A549 (cell line): ENCODE measurements around the gene MAML2. TPM values are rescaled to one million over a fixed set of nuclear protein-coding genes. Genes with fewer than 3 reads are reported as not detected.
A peak's percentile ranks its signal among the peaks of the same experiment; 100 is the strongest.

Experiments used
- ATAC-seq, 2 experiments: fragments of 200-7000 bp in 1 of 2; fragments of >200 bp in 1 of 2; cut with Nextera tagmentation in 1 of 2; cut with Tn5 transposase in 1 of 2; 3 replicates each; pipeline versions ENCODE4 v1.8.0 to v1.9.1; 2018 to 2020; ENCODE audit warnings: mild to moderate bottlenecking in 1 of 2, moderate library complexity in 1 of 2
- CTCF ChIA-PET: fragments of 300-600 bp; sonication (Branson Sonifier 250); formaldehyde crosslinking; extraction: SDS; loops from one replicate; lab custom pipeline; 2021; ENCODE audit warnings: antibody characterized with exemption, inconsistent platforms; lab: Yijun Ruan, JAX
- POLR2A ChIA-PET: fragments of 350-600 bp; formaldehyde crosslinking; extraction: SDS; loops from one replicate; lab custom pipeline; 2021; ENCODE audit warnings: antibody characterized with exemption, inconsistent platforms; lab: Yijun Ruan, JAX
- DNase-seq, 2 experiments: peaks; one replicate each; pipeline versions ENCODE4 v3.0.0 to v3.0.0-alpha.2; 2011 to 2016; ENCODE audit warnings: low read depth in 1 of 2, low spot score in 1 of 2
- FAIRE-seq: peaks from 2 replicates; lab custom pipeline; 2011; peaks lifted over from hg19 to GRCh38; lab: Jason Lieb, UNC
- H3K27ac ChIP-seq, 2 experiments: fragments of >200 bp; sonication (Bioruptor Twin); formaldehyde crosslinking; 3 replicates each; pipeline ENCODE4 v1.5.1; 2016 to 2017
- H3K4me1 ChIP-seq: fragments of >200 bp; sonication (Bioruptor Twin); formaldehyde crosslinking; 3 replicates; pipeline ENCODE4 v1.6.1; 2016
- H3K4me2 ChIP-seq: fragments of >200 bp; sonication (Bioruptor Twin); formaldehyde crosslinking; 3 replicates; pipeline ENCODE4 v1.6.1; 2016
- H3K4me3 ChIP-seq: fragments of >200 bp; sonication (Bioruptor Twin); formaldehyde crosslinking; 3 replicates; pipeline ENCODE4 v1.5.1; 2016
- H3K9me3 ChIP-seq: fragments of >200 bp; sonication (Bioruptor Twin); formaldehyde crosslinking; 3 replicates; pipeline ENCODE4 v1.6.1; 2016
- BHLHE40 ChIP-seq: IDR thresholded peaks from 2 replicates; pipeline ENCODE4 v1.6.1; 2012; ENCODE audit warnings: low read depth, low read length, inconsistent platforms
- FOSL2 ChIP-seq, 2 experiments: fragments of 450-650 bp in 1 of 2; fragments of >200 bp in 1 of 2; sonication (Bioruptor Twin) in 1 of 2; formaldehyde crosslinking; IDR thresholded peaks; 2 replicates each; pipeline versions ENCODE4 v1.5.0 to v1.6.1; 2016 to 2020; ENCODE audit warnings: mild to moderate bottlenecking in 1 of 2, moderate library complexity in 1 of 2
- HEYL ChIP-seq: fragments of 250-450 bp; sonication (Bioruptor Pico); IDR thresholded peaks from 2 replicates; pipeline ENCODE4 v1.8.0; 2021; ENCODE audit warnings: mild to moderate bottlenecking, moderate library complexity
- HOXA7 ChIP-seq: fragments of 250-450 bp; sonication (Bioruptor Pico); IDR thresholded peaks from 2 replicates; pipeline ENCODE4 v1.5.0; 2020; ENCODE audit warnings: mild to moderate bottlenecking, moderate library complexity
- MAFK ChIP-seq: fragments of 450-650 bp; IDR thresholded peaks from 2 replicates; pipeline ENCODE4 v1.6.1; 2014; ENCODE audit not compliant: partially characterized antibody
- NR3C1 ChIP-seq: fragments of >200 bp; sonication (Bioruptor Twin); formaldehyde crosslinking; IDR thresholded peaks from 3 replicates; pipeline ENCODE4 v1.6.1; 2017
- RAD21 ChIP-seq, 2 experiments: fragments of >200 bp in 1 of 2; sonication (Bioruptor Twin) in 1 of 2; formaldehyde crosslinking in 1 of 2; IDR thresholded peaks in 1 of 2; conservative IDR thresholded peaks in 1 of 2; 2 replicates in 1 of 2; 3 replicates in 1 of 2; pipeline ENCODE4 v1.6.1; 2012 to 2018; ENCODE audit warnings: inconsistent platforms in 1 of 2
- SMC3 ChIP-seq: fragments of >200 bp; sonication (Bioruptor Twin); formaldehyde crosslinking; IDR thresholded peaks from 3 replicates; pipeline ENCODE4 v1.6.1; 2018; ENCODE audit warnings: inconsistent platforms
- ZFP36 ChIP-seq: fragments of 450-650 bp; IDR thresholded peaks from 2 replicates; pipeline ENCODE4 v1.6.1; 2014; ENCODE audit warnings: borderline replicate concordance; ENCODE audit not compliant: partially characterized antibody
- WGBS: methylation state at CpG from one replicate; pipeline ENCODE4 v1.1.6; 2017; ENCODE audit errors: missing lambda C conversion rate; 5-methylcytosine and 5-hydroxymethylcytosine counted together
- polyA plus RNA-seq, 4 experiments: library from polyadenylated mRNA; depleted of rRNA in 3 of 4; stranded (reverse); fragments of >200 nt; fragmentation: RNase III in 1 of 4; extraction: RNeasy Plus Mini Kit Qiagen cat#74134 plus additional on column Dnase treatment in 1 of 4; gene quantifications; 2 replicates in 3 of 4; 3 replicates in 1 of 4; pipeline ENCODE4 v1.2.3, GENCODE V29; 2011 to 2017
- TF ChIP-seq, protein P1 (sequence below): fragments of >200 bp; sonication (Bioruptor Twin); formaldehyde crosslinking; IDR thresholded peaks from 3 replicates; pipeline ENCODE4 v1.5.1; 2016
- TF ChIP-seq, protein P2 (sequence below): fragments of >200 bp; sonication (Bioruptor Twin); formaldehyde crosslinking; IDR thresholded peaks from 2 replicates; pipeline ENCODE4 v1.6.1; 2016
- TF ChIP-seq, protein P3 (sequence below): fragments of 250-450 bp; sonication (Bioruptor Pico); IDR thresholded peaks from 2 replicates; pipeline ENCODE4 v1.5.0; 2020; ENCODE audit warnings: low read depth, mild to moderate bottlenecking, moderate library complexity
- TF ChIP-seq, protein P4 (sequence below): IDR thresholded peaks from 2 replicates; pipeline ENCODE4 v1.6.1; 2012; ENCODE audit warnings: low read depth, borderline replicate concordance
- TF ChIP-seq, protein P5 (sequence below): fragments of >200 bp; sonication (Bioruptor Twin); formaldehyde crosslinking; IDR thresholded peaks from 3 replicates; pipeline ENCODE4 v1.6.1; 2016
- TF ChIP-seq, protein P6 (sequence below): fragments of 450-650 bp; IDR thresholded peaks from 2 replicates; pipeline ENCODE4 v1.6.1; 2014; ENCODE audit warnings: antibody characterized with exemption

Gene MAML2
- polyA plus RNA-seq, 2 of the 4 experiments (the other 2 are of a cell fraction): 1.5 to 2.5 TPM

DNA sequence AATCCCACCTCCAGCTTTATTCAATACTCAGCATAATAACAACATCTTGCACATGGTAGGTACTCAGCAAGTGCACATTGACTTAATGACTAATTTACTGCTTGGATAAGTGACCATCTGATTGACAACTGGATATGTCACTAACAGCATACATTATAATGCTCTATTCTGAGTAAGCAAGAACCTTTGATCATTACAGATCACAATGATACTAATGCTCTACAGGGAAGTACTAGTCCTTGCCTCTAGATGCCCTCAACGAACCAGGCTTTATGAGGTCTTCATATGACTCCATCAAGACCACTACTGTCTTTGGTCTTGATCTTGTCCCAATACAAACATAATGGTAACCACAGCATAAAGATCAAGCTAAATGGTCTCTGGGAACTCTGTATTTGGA is 251.5 kb downstream of the MAML2 start:
- ChIA-PET CTCF (interaction anchor here (0.8 to 1.8 kb wide), 4 partner anchors 28 to 252 kb away, joined by 3 to 6 read pairs (median 5); partner anchors contain the start of gene MAML2), POLR2A (interaction anchor here (1.2 kb wide), 1 partner anchor 252 kb away, joined by 3 read pairs; no protein-coding TSS in a partner anchor)
- no peaks in the 10 kb centered on the region for H3K9me3 ChIP-seq
- TF ChIP-seq, protein P1, sequence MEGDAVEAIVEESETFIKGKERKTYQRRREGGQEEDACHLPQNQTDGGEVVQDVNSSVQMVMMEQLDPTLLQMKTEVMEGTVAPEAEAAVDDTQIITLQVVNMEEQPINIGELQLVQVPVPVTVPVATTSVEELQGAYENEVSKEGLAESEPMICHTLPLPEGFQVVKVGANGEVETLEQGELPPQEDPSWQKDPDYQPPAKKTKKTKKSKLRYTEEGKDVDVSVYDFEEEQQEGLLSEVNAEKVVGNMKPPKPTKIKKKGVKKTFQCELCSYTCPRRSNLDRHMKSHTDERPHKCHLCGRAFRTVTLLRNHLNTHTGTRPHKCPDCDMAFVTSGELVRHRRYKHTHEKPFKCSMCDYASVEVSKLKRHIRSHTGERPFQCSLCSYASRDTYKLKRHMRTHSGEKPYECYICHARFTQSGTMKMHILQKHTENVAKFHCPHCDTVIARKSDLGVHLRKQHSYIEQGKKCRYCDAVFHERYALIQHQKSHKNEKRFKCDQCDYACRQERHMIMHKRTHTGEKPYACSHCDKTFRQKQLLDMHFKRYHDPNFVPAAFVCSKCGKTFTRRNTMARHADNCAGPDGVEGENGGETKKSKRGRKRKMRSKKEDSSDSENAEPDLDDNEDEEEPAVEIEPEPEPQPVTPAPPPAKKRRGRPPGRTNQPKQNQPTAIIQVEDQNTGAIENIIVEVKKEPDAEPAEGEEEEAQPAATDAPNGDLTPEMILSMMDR: 0 out of 3 replicates have a peak, but pooled peaks have one; percentile 7
- TF ChIP-seq, protein P2, sequence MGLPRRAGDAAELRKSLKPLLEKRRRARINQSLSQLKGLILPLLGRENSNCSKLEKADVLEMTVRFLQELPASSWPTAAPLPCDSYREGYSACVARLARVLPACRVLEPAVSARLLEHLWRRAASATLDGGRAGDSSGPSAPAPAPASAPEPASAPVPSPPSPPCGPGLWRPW: no peak
- 0 out of 3 replicates have a peak, but pooled peaks have one; percentile 13 for TF ChIP-seq SMC3
- peak; percentile 37 to 55 for TF ChIP-seq RAD21 (conservative IDR thresholded peaks at IDR 0.05 in 1 of 2, IDR thresholded peaks at IDR 0.05 in 1 of 2)
- no peak overlapping the region for H3K27ac ChIP-seq
- H3K4me1 ChIP-seq: no peaks in the 10 kb centered on the region
- FAIRE-seq: no peak
- no peak overlapping the region for H3K4me3 ChIP-seq
- 60% methylated on average over 1 of the region's 1 CpG for WGBS
- no peak overlapping the region for H3K4me2 ChIP-seq
- peak in 1 of 2 experiments; percentile 23 for DNase-seq
- peak in 1 of 2 experiments; percentile 52; a peak in 2 of 6 replicates for ATAC-seq

DNA sequence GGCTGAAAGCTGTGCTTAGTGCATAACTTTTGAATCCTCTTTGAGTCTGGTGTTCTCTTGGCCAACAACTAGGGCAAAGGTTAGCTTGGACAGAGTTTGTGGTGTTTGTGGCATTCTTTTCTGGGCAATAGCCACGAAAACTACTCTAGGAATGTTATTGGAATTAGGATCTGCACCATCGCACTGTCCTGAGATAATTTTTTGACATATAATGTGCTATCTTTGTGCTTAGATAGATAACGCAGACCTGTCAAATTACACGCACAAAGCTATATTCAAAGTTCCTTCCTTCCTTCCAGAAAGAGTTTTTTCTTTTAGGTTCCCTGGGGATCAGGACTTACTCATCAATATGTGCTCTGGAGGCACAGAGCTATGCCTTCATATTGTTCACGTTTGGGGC is 252.3 kb downstream of the MAML2 start:
- ChIA-PET POLR2A (no interaction called here), CTCF (interaction anchor here (0.9 to 1.8 kb wide), 4 partner anchors 36 to 253 kb away, joined by 3 to 6 read pairs (median 5); partner anchors contain the start of gene MAML2)
- ATAC-seq: no peak
- Histone ChIP-seq H3K9me3 (no peaks in the 10 kb centered on the region), H3K27ac (no peak overlapping the region), H3K4me3 (no peak overlapping the region), H3K4me2 (no peak overlapping the region), H3K4me1 (no peaks in the 10 kb centered on the region)
- TF ChIP-seq, protein P3, sequence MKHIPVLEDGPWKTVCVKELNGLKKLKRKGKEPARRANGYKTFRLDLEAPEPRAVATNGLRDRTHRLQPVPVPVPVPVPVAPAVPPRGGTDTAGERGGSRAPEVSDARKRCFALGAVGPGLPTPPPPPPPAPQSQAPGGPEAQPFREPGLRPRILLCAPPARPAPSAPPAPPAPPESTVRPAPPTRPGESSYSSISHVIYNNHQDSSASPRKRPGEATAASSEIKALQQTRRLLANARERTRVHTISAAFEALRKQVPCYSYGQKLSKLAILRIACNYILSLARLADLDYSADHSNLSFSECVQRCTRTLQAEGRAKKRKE (CRISPR knock-in tag): no peak
- TF ChIP-seq, protein P4, sequence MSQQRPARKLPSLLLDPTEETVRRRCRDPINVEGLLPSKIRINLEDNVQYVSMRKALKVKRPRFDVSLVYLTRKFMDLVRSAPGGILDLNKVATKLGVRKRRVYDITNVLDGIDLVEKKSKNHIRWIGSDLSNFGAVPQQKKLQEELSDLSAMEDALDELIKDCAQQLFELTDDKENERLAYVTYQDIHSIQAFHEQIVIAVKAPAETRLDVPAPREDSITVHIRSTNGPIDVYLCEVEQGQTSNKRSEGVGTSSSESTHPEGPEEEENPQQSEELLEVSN: no peak
- TF ChIP-seq NR3C1: no peak
- TF ChIP-seq, protein P5, sequence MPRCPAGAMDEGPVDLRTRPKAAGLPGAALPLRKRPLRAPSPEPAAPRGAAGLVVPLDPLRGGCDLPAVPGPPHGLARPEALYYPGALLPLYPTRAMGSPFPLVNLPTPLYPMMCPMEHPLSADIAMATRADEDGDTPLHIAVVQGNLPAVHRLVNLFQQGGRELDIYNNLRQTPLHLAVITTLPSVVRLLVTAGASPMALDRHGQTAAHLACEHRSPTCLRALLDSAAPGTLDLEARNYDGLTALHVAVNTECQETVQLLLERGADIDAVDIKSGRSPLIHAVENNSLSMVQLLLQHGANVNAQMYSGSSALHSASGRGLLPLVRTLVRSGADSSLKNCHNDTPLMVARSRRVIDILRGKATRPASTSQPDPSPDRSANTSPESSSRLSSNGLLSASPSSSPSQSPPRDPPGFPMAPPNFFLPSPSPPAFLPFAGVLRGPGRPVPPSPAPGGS: no peak
- 75% methylated on average over 5 of the region's 5 CpGs for WGBS
- no peak for FAIRE-seq
- no peak for DNase-seq

DNA sequence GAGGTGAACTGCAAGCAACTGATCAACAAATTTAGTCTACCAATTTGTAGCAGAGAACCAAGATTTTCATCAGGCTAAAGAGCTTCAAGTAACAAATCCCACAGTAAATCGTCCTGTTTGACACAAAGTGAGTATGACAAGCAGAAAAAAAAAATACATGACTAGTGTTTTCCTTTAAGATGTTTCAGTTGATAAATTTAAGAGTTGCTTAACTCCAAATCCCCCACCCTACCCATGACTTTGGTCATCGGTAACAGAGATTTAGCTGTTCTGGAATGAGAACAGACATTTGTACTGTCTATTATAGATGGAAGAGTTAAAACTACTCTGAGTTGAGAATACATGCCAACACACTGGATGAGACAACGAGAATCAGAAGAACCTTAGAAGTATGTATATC is 254.1 kb downstream of the MAML2 start:
- Histone ChIP-seq H3K27ac (no peak overlapping the region), H3K4me3 (no peak overlapping the region), H3K4me2 (no peak overlapping the region), H3K4me1 (no peaks in the 10 kb centered on the region), H3K9me3 (no peaks in the 10 kb centered on the region)
- POLR2A ChIA-PET: no interaction called here
- no peak for FAIRE-seq
- ATAC-seq: no peak
- WGBS: 56% methylated on average over 3 of the region's 3 CpGs
- CTCF ChIA-PET: interaction anchor here (1.3 kb wide), 1 partner anchor 12 kb away, joined by 3 read pairs; no protein-coding TSS in a partner anchor
- TF ChIP-seq ZFP36: no peak
- TF ChIP-seq HEYL (CRISPR knock-in tag): no peak
- TF ChIP-seq, all 56 proteins: peak for 0
- no peak for DNase-seq

DNA sequence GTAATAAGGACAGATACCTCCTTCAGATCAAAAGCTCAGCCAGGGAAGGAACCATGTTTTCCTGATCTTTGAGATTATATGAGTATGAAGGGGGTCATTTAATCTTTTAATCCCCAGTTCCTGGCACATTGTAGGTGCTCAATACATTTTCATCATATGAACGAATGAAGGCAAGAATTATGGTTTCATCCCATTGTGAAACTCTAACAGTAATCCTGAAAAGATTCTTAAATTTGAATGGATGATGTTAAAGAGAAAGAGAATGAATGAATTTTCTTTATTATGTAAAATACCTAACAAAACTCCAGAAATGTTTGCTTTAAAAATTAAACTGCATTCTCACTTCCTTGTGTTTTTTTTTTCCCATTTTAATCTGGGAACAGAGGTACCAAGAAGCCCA is 256.9 kb downstream of the MAML2 start:
- Histone ChIP-seq H3K27ac (no peak overlapping the region), H3K4me3 (no peak overlapping the region), H3K4me2 (no peak overlapping the region), H3K9me3 (no peaks in the 10 kb centered on the region), H3K4me1 (no peaks in the 10 kb centered on the region)
- 75% methylated on average over 1 of the region's 1 CpG for WGBS
- DNase-seq (no peak), FAIRE-seq (no peak), ATAC-seq (no peak)
- CTCF ChIA-PET: interaction anchor here (2.3 kb wide), 1 partner anchor 257 kb away, joined by 5 read pairs; the partner anchor contains the start of gene MAML2
- POLR2A ChIA-PET: no interaction called here
- TF ChIP-seq MAFK (no peak), BHLHE40 (no peak), HOXA7 (CRISPR knock-in tag) (no peak), FOSL2 (IDR thresholded peaks at IDR 0.05) (no peak), FOSL2 (CRISPR knock-in tag; IDR thresholded peaks at IDR 0.05) (no peak)
- TF ChIP-seq, protein P6, sequence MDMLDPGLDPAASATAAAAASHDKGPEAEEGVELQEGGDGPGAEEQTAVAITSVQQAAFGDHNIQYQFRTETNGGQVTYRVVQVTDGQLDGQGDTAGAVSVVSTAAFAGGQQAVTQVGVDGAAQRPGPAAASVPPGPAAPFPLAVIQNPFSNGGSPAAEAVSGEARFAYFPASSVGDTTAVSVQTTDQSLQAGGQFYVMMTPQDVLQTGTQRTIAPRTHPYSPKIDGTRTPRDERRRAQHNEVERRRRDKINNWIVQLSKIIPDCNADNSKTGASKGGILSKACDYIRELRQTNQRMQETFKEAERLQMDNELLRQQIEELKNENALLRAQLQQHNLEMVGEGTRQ: no peak
